Mucosa of rectum (tissue), 2 donors: ENCODE data around the gene RBM20.

Experiments used
- H3K27ac ChIP-seq, 2 donors: one replicate each; pipeline ENCODE4 v1.7.0; 2013; ENCODE audit warnings: inconsistent platforms in 2 of 2, low read depth in 2 of 2, low read length in 2 of 2
- H3K27me3 ChIP-seq, 2 donors: one replicate each; pipeline ENCODE4 v1.7.0; 2013; ENCODE audit warnings: low read length in 2 of 2; ENCODE audit not compliant: control insufficient read depth in 2 of 2, insufficient read depth in 2 of 2
- H3K36me3 ChIP-seq, 2 donors: one replicate each; pipeline ENCODE4 v1.7.0; 2013; ENCODE audit warnings: low read length in 2 of 2; ENCODE audit not compliant: control insufficient read depth in 2 of 2, insufficient read depth in 2 of 2
- H3K4me1 ChIP-seq, 2 donors: one replicate each; pipeline ENCODE4 v1.7.0; 2013; ENCODE audit warnings: low read length in 2 of 2, mild to moderate bottlenecking in 1 of 2; ENCODE audit not compliant: control insufficient read depth in 2 of 2, insufficient read depth in 2 of 2
- H3K4me3 ChIP-seq, 2 donors: one replicate each; pipeline ENCODE4 v1.7.0; 2013; ENCODE audit warnings: low read length in 2 of 2
- H3K9ac ChIP-seq, 2 donors: one replicate each; pipeline ENCODE4 v1.7.0; 2013; ENCODE audit warnings: low read length in 2 of 2, low read depth in 1 of 2, mild to moderate bottlenecking in 1 of 2
- H3K9me3 ChIP-seq, 2 donors: one replicate each; pipeline ENCODE4 v1.7.0; 2013; ENCODE audit warnings: low read length in 2 of 2; ENCODE audit not compliant: control insufficient read depth in 2 of 2
- donor health status: healthy.
- donor health status: Normal muscosa, but diverticular disease.

Gene RBM20

DNA sequence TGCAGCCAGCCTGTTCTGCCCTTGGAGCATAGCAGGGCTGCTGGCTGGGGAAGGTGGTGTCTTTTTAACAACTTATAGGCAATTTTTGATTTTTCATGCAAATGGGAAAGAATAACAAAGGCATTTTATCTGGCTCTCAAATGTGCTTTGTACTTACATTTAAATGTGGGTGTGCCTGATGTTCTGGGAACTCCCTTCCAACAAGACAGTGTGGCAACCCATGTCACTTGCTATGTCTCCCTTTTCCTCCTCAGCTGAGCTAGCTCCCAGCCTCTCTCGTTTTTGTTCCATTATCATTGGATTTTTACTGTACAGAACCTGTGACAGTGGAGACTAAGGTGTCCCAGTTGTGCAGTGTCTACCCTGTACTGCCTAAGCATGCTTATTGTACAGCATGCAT, 134.1 kb downstream of the RBM20 start:
- peaks cover 11 to 37% of the 10 kb centered on the region in 2 donors for H3K4me1 ChIP-seq
- no peaks in the 10 kb centered on the region for H3K27me3 ChIP-seq
- H3K9ac ChIP-seq: no peak overlapping the region
- no peaks in the 10 kb centered on the region for H3K36me3 ChIP-seq
- no peak overlapping the region for H3K4me3 ChIP-seq
- H3K27ac ChIP-seq: no peak overlapping the region
- H3K9me3 ChIP-seq: no peaks in the 10 kb centered on the region

DNA sequence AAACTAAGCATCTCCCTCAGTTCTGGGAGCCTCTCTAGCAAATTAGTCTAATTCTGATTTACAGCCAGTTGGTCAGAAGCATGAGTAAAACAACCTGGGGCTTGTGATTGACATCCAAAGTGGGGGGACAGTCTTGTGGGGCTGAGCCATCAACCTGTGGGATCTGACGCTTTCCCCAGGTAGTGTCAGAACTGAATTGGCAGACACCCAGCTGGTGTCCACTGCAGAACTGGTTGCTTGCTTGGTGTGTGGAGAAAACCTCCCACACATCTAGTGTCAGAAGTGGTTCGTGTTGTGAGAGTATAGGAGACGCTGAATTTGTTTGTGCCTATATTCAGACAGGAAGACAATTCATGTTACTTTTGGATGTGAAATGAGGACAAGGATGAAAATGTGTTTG, 135.4 kb downstream of the RBM20 start:
- Histone ChIP-seq H3K4me3 (no peak overlapping the region), H3K27me3 (no peaks in the 10 kb centered on the region), H3K9me3 (no peaks in the 10 kb centered on the region), H3K9ac (no peak overlapping the region), H3K36me3 (no peaks in the 10 kb centered on the region), H3K27ac (no peak overlapping the region), H3K4me1 (peaks cover 11 to 26% of the 10 kb centered on the region in 2 donors)

DNA sequence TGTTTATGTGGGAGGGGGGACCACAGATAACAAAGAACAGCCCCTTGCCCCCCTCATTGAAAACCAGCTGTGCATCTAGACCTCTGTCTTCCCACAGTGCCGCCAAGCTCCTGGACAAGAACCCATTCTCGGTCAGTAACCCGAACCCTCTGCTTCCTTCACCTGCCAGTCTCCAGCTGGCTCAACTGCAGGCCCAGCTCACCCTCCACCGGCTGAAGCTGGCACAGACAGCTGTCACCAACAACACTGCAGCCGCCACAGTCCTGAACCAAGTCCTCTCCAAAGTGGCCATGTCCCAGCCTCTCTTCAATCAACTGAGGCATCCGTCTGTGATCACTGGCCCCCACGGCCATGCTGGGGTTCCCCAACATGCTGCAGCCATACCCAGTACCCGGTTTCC, 136.6 kb downstream of the RBM20 start:
- no peak overlapping the region for H3K4me3 ChIP-seq
- H3K27ac ChIP-seq: no peak overlapping the region
- no peaks in the 10 kb centered on the region for H3K27me3 ChIP-seq
- no peak overlapping the region for H3K9ac ChIP-seq
- H3K9me3 ChIP-seq: no peaks in the 10 kb centered on the region
- no peaks in the 10 kb centered on the region for H3K36me3 ChIP-seq
- peaks cover 8 to 18% of the 10 kb centered on the region in 2 donors for H3K4me1 ChIP-seq

DNA sequence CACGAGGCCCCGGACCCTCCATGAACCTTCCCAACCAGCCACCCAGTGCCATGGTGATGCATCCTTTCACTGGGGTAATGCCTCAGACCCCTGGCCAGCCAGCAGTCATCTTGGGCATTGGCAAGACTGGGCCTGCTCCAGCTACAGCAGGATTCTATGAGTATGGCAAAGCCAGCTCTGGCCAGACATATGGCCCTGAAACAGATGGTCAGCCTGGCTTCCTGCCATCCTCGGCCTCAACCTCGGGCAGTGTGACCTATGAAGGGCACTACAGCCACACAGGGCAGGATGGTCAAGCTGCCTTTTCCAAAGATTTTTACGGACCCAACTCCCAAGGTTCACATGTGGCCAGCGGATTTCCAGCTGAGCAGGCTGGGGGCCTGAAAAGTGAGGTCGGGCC, 137.0 kb downstream of the RBM20 start:
- H3K36me3 ChIP-seq: no peaks in the 10 kb centered on the region
- H3K4me1 ChIP-seq: peaks cover 4 to 13% of the 10 kb centered on the region in 2 donors
- no peak overlapping the region for H3K4me3 ChIP-seq
- H3K27ac ChIP-seq: no peak overlapping the region
- H3K27me3 ChIP-seq: no peaks in the 10 kb centered on the region
- H3K9me3 ChIP-seq: no peaks in the 10 kb centered on the region
- H3K9ac ChIP-seq: no peak overlapping the region

DNA sequence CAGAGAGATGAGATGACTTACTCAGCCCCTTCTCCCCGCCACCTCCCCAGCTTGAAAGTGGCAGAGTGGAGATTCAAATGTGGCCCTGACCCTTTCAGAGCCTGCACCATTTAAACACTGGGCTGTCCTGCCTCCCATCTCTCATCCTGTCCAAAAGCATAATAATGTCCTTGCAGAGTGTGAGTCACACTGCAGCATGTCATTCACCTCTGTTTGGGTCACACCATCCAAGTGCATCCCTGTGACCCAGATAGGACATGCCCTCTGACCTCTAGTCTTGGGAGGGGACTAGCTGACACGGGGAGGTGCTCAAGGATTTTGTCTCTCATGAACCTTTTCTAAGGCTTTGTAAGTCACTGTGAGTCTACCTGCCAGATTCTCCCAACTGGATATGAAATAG, 138.5 kb downstream of the RBM20 start:
- Histone ChIP-seq H3K4me1 (peaks cover 4 to 7% of the 10 kb centered on the region in 2 donors), H3K4me3 (no peak overlapping the region), H3K36me3 (no peaks in the 10 kb centered on the region), H3K27me3 (no peaks in the 10 kb centered on the region), H3K9me3 (no peaks in the 10 kb centered on the region), H3K27ac (no peak overlapping the region), H3K9ac (no peak overlapping the region)

DNA sequence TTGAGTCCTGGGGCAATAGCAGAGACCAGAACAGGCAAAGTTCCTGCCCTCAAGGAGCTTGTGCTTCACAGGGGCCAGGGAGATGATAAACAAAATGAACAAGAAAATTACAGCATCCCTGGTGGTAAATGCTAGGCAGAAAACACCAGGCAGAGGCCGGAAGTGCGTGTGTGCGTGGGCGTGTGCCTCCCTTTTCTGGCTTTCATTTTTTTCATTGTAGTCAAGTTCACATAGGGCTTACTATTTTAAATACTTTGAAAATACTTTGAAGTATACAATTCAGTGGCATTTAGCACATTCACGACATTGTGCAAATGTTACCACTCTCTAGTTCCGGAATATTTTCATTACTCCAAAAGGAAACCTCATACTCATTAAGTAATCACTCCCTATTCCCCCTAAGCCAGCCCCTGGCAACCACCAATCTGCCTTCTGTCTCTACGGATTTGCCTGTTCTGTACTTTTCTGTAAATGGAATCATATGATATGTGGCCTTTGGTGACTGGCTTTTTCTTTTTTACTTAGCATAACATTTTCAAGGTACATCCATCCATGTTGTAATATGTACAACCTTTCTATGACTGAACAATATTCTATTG, 139.5 kb downstream of the RBM20 start:
- Histone ChIP-seq H3K4me1 (no peaks in the 10 kb centered on the region), H3K4me3 (no peak overlapping the region), H3K9ac (no peak overlapping the region), H3K9me3 (no peaks in the 10 kb centered on the region), H3K27ac (no peak overlapping the region), H3K27me3 (no peaks in the 10 kb centered on the region), H3K36me3 (no peaks in the 10 kb centered on the region)

DNA sequence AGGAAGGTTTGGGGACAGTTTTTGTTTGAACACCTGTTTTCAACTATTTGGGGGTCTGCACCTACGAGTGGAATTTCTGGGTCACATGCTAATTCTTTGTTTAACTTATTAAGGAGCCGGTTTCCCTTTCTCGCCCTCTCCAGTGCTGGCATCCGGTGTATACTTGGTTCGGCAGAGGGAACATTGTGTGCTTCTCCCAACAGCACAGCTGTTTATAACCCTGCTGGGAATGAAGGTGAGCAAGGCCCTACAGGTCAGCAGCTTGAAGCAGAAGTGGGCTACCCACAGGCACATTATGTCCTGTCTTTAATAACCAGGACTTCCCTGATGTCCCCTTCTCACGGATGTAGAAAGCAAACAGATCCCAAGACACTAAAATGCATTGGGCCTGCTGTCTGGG, 140.1 kb downstream of the RBM20 start:
- H3K9me3 ChIP-seq: no peaks in the 10 kb centered on the region
- H3K9ac ChIP-seq: no peak overlapping the region
- H3K4me3 ChIP-seq: no peak overlapping the region
- H3K4me1 ChIP-seq: no peaks in the 10 kb centered on the region
- H3K36me3 ChIP-seq: no peaks in the 10 kb centered on the region
- no peaks in the 10 kb centered on the region for H3K27me3 ChIP-seq
- no peak overlapping the region for H3K27ac ChIP-seq

DNA sequence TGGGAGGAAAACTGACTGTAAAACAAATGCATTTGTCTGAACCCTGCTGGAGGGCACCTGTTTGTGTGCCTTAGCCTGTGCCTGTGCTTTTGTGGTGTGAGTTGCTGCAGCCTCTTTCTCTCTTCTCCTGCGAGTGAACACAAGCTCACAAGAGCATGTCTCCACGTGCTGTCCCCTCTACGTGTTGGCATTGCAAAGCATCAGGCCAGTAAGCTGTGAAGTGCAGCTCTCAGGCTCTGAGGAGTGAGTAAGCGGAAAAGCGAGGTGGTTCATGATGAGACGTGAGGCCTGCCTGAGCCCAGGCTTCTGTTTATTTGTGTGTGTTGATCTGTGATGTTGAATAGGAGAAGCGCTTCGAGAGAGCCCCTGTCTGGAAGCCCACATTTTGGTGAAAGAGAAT, 142.0 kb downstream of the RBM20 start:
- Histone ChIP-seq H3K4me3 (no peak overlapping the region), H3K36me3 (no peaks in the 10 kb centered on the region), H3K4me1 (peaks cover 0 to 5% of the 10 kb centered on the region in 2 donors), H3K9me3 (no peaks in the 10 kb centered on the region), H3K9ac (no peak overlapping the region), H3K27ac (no peak overlapping the region), H3K27me3 (no peaks in the 10 kb centered on the region)

DNA sequence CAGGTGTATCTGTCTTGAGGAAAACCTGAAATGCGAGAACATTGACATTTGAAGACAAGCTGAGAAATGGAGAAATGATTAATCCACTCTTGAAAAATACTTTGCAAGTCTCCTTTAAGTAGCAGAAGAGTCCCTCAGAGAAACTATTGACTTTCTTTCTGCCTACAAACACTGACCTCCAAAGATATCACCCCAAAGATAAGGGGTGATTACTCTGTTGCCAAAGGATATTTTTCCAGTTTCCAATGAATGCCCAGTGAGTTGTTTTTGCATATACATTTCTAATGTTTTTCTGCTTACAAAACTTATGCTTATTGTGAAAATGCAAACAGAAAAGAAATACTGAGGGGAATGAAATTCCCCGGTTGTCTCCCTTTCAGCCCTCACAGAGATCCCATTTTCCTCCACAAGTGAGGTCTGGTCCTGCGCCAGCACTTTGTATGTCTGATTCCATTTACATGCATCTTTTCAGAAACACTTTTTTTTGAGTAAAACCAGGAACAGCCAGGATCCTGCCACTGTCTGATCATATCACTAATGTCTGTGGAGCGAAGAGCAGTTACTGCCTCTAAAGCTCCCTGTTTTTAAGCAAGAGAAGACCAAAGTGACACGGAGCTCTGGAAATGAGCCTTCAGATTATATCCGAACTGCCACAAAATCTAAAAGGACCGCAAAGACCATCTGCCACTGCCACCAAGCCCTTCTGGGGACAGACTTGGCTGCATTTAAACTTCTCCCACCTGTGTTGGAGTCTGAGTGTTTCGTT, 144.7 kb downstream of the RBM20 start:
- Histone ChIP-seq H3K27me3 (no peaks in the 10 kb centered on the region), H3K36me3 (no peaks in the 10 kb centered on the region), H3K27ac (no peak overlapping the region), H3K4me1 (peaks cover 0 to 13% of the 10 kb centered on the region in 2 donors), H3K4me3 (no peak overlapping the region), H3K9ac (no peak overlapping the region), H3K9me3 (no peaks in the 10 kb centered on the region)

DNA sequence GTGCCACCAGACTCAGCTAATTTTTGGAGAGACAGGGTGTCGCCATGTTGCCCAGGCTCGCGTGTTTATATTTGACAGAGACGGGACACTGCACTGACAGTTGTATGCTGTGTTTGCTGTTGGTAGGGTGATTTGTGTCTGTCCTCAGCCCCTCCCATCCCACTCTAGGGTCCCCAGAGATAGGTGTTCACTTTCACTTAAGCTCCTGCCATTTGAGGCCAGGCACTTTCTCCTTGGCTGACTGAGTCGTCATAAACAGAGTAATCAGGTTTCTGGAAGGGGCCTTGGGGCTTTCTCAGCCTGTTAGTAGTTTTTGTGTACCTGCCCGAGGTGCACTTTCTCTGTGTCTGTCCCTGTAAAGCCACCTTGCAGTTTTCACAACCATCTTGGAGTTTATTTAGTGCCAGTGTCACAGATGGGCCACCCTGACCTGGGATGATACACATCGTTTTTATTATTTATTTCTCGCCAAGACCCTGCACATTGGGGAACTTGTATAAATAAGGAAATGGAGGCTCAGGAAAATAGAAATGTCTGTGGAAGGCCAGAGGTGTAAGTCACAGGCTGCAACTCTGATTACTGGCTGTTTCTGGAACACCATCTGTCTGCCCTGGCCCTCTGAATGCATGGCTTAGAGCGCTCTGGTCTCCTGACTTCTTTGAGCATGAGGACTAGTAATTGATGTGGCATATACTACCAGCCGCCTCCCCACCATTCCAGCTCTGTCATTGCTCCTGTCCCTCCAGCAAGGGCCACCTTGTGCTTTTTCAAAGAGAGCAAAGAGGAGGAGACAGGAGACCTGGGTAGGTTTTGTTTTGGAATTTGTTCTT, 145.7 kb downstream of the RBM20 start:
- Histone ChIP-seq H3K4me3 (no peak overlapping the region), H3K9me3 (no peaks in the 10 kb centered on the region), H3K4me1 (peaks cover 0 to 13% of the 10 kb centered on the region in 2 donors), H3K36me3 (no peaks in the 10 kb centered on the region), H3K27me3 (no peaks in the 10 kb centered on the region), H3K9ac (no peak overlapping the region), H3K27ac (no peak overlapping the region)
